IPS-18a (cell line): Measurements from ENCODE around the gene RNU1-3.
"Not testable (repeated sequence)": the region's sequence is repeated elsewhere in the genome, so short reads cannot be mapped to it uniquely, and the experiment has no call there.

ENCODE experiments used
- H3K27ac ChIP-seq: one replicate; pipeline ENCODE4 v1.5.1; 2013; ENCODE audit warnings: low read length
- H3K27me3 ChIP-seq: one replicate; pipeline ENCODE4 v1.6.1; 2013; ENCODE audit warnings: mild to moderate bottlenecking, low read length; ENCODE audit not compliant: control insufficient read depth, insufficient read depth
- H3K36me3 ChIP-seq: one replicate; pipeline ENCODE4 v1.6.1; 2013; ENCODE audit warnings: low read depth, low read length; ENCODE audit not compliant: control insufficient read depth
- H3K4me1 ChIP-seq: one replicate; pipeline ENCODE4 v1.6.1; 2013; ENCODE audit warnings: low read depth, low read length; ENCODE audit not compliant: control insufficient read depth
- H3K4me3 ChIP-seq: one replicate; pipeline ENCODE4 v1.5.1; 2013; ENCODE audit warnings: low read length
- H3K9ac ChIP-seq: one replicate; pipeline ENCODE4 v1.6.1; 2013; ENCODE audit warnings: mild to moderate bottlenecking, low read length, moderate library complexity
- H3K9me3 ChIP-seq: one replicate; pipeline ENCODE4 v1.6.1; 2013; ENCODE audit warnings: low read depth, low read length; ENCODE audit not compliant: control insufficient read depth

Gene RNU1-3

GRCh38 chr1:16692717-16693448, 26.1 kb upstream of the RNU1-3 start:
- not testable (repeated sequence) for H3K4me1 ChIP-seq, H3K27ac ChIP-seq, H3K9me3 ChIP-seq, H3K4me3 ChIP-seq, H3K9ac ChIP-seq, H3K27me3 ChIP-seq, H3K36me3 ChIP-seq

DNA sequence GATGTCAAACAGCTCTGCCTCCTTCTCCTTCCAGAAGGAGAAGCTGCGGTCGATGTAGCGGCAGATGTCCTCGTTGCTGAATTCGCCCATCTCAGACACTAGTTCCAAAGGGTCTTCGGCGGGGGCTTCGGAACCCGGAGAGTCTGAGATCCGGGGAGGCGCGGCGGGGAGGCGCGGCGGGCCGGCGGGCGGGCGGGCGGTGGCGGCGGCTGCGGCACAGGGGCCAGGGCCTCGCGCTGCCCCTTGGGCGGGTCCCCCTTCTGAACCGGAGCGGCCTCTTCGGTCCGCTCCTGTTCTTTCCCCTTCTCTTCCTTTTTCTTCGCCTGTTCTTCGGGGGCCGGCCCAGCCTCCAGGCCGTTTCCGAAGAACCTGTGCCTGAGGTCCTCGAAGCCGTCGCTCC, 25.5 kb upstream of the RNU1-3 start:
- H3K4me3 ChIP-seq, H3K27me3 ChIP-seq, H3K4me1 ChIP-seq, H3K9ac ChIP-seq, H3K9me3 ChIP-seq, H3K27ac ChIP-seq, H3K36me3 ChIP-seq: not testable (repeated sequence)

GRCh38 chr1:16690971-16691682, 24.4 kb upstream of the RNU1-3 start:
- not testable (repeated sequence) for H3K4me1 ChIP-seq, H3K9ac ChIP-seq, H3K4me3 ChIP-seq, H3K27ac ChIP-seq, H3K27me3 ChIP-seq, H3K9me3 ChIP-seq, H3K36me3 ChIP-seq

GRCh38 chr1:16687132-16687800, 20.5 kb upstream of the RNU1-3 start:
- H3K4me1 ChIP-seq, H3K27me3 ChIP-seq, H3K9me3 ChIP-seq, H3K9ac ChIP-seq, H3K27ac ChIP-seq, H3K4me3 ChIP-seq, H3K36me3 ChIP-seq: not testable (repeated sequence)

GRCh38 chr1:16685445-16686371, 19.0 kb upstream of the RNU1-3 start:
- not testable (repeated sequence) for H3K9ac ChIP-seq, H3K9me3 ChIP-seq, H3K27ac ChIP-seq, H3K4me1 ChIP-seq, H3K36me3 ChIP-seq, H3K27me3 ChIP-seq, H3K4me3 ChIP-seq

GRCh38 chr1:16684738-16685337, 18.1 kb upstream of the RNU1-3 start:
- not testable (repeated sequence) for H3K4me3 ChIP-seq, H3K27ac ChIP-seq, H3K9ac ChIP-seq, H3K36me3 ChIP-seq, H3K4me1 ChIP-seq, H3K27me3 ChIP-seq, H3K9me3 ChIP-seq

GRCh38 chr1:16684152-16684551, 17.4 kb upstream of the RNU1-3 start:
- not testable (repeated sequence) for H3K27me3 ChIP-seq, H3K27ac ChIP-seq, H3K4me3 ChIP-seq, H3K36me3 ChIP-seq, H3K9me3 ChIP-seq, H3K4me1 ChIP-seq, H3K9ac ChIP-seq

DNA sequence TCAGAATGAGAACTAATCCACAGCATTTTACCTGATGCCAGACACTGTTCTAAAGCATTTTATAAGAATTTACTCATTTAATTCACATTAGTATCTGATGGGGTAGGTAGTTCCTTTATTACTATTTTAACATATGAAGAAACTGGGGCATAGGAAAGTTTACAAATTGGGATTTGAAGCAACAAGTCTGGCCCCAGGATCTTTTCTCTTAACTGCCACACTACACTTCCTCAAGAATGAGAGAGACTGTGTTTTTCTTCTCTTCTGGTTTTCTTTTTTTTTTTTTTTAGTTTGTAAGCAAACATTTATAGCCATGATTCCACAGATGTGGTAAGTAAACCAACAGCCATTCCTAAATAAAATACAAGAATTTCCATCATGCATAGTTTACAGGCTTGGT, 16.1 kb upstream of the RNU1-3 start:
- H3K36me3 ChIP-seq, H3K4me3 ChIP-seq, H3K9ac ChIP-seq, H3K27ac ChIP-seq, H3K27me3 ChIP-seq, H3K4me1 ChIP-seq, H3K9me3 ChIP-seq: not testable (repeated sequence)

DNA sequence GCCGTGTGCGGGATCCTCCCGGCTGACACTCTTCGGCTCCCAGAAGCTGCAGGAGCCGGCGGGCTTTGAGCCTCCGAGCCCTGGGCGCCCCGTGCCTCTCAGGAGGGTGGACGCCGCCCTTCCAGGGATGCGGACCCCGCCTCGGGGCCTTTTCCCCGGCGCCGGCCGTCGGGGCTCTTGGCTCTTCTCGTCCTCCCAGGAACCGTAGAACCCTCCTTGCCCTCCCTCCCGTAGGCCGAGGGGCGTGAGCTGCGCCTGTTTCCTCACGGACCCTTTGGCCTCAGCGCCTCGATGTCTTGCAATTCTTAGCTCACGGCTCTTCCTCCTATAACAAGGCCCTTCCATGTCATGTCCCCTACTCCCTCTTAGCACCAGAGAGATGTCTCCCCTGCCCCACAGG, 13.6 kb upstream of the RNU1-3 start:
- H3K9ac ChIP-seq, H3K9me3 ChIP-seq, H3K27ac ChIP-seq, H3K4me3 ChIP-seq, H3K4me1 ChIP-seq, H3K27me3 ChIP-seq, H3K36me3 ChIP-seq: not testable (repeated sequence)

DNA sequence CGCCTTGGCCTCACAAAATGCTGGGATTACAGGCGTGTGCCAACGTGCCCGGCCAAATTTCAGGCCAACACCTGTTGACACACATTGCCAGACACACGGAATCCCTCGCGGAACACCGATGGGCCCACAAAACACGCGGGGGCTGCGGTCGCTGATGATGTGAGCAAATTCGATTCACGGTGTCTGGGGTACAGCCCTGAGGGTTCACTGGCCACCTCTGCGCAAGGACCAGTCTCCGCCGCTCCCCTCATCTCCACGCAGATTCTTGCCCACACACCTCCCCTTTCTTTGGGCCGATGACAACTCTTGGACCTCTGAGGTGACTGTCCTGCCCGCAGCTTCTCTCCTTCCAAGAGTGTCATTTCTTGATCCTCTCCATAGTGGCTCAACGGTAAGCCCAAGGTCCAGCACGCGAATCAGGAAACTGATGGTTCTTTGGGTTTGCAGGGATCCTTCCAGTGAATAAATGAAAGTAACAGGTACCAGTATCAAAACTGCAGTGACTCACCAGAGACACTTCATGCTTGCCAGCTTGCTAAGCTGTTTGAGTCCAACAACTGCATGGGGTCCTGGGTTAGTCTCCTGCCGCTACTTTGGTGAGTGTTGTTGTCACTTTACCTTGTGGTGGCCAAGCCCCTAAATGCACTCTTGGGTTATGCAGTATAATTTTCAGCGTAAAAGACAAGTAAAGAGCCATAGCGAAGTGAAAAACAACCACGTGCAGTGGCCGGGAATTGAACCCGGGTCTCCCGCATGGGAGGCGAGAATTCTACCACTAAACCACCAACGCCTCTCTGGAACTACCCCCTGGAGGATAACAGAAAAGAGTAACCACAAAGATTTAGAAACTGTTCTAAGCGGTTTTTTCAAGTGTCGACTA, 11.0 kb upstream of the RNU1-3 start:
- Histone ChIP-seq H3K4me1 (no peaks in the 10 kb centered on the region), H3K9ac (no peak overlapping the region), H3K27ac (no peak overlapping the region)

More for the DNA sequence above, 11.0 kb upstream of the RNU1-3 start:
- Histone ChIP-seq H3K9me3 (no peaks in the 10 kb centered on the region), H3K4me3 (peak overlapping the region; percentile 40), H3K27me3 (no peaks in the 10 kb centered on the region), H3K36me3 (no peaks in the 10 kb centered on the region)
